Testis (tissue), 2 donors: ENCODE data around the gene NGLY1.

Source experiments
- CTCF ChIP-seq, 3 experiments: fragments of 450-650 bp in 2 of 3; fragments of 200-600 bp in 1 of 3; sonication (generic) in 1 of 3; IDR thresholded peaks; one replicate each; pipeline ENCODE4 v1.5.1; 2016 to 2019; ENCODE audit warnings: antibody characterized with exemption in 3 of 3, mild to moderate bottlenecking in 2 of 3, moderate library complexity in 1 of 3
- POLR2A ChIP-seq: fragments of 450-650 bp; IDR thresholded peaks from one replicate; pipeline ENCODE4 v1.6.1; 2017; ENCODE audit warnings: antibody characterized with exemption, mild to moderate bottlenecking, moderate library complexity

DNA sequence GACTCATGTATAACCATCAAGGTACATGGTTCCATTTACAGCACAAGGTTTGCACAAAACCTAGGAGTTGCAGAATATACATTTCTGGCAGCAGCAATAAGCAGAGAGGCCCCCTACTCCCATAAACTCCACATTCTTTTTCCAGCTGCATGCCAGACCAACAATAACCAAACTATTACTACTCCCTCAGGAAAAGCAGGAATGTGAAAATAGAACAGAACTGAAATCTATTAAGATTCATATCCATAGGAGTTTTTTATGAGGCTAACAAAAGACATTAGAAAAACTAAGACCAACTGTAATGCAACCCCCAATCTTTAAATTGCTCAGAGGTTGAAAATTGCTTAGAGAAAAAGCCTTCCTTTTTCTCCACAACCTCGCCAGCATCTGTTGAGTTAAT lies 90.9 kb downstream of the NGLY1 start:
- TF ChIP-seq CTCF (IDR thresholded peaks at IDR 0.05) (no peak), POLR2A (no peak)
